ENCODE data around the gene TMEM151B.

TMEM151B gene

GRCh38 chr6:44233567-44234100, 36.6 kb upstream of the TMEM151B start:
- DNase-seq = no peak

DNA sequence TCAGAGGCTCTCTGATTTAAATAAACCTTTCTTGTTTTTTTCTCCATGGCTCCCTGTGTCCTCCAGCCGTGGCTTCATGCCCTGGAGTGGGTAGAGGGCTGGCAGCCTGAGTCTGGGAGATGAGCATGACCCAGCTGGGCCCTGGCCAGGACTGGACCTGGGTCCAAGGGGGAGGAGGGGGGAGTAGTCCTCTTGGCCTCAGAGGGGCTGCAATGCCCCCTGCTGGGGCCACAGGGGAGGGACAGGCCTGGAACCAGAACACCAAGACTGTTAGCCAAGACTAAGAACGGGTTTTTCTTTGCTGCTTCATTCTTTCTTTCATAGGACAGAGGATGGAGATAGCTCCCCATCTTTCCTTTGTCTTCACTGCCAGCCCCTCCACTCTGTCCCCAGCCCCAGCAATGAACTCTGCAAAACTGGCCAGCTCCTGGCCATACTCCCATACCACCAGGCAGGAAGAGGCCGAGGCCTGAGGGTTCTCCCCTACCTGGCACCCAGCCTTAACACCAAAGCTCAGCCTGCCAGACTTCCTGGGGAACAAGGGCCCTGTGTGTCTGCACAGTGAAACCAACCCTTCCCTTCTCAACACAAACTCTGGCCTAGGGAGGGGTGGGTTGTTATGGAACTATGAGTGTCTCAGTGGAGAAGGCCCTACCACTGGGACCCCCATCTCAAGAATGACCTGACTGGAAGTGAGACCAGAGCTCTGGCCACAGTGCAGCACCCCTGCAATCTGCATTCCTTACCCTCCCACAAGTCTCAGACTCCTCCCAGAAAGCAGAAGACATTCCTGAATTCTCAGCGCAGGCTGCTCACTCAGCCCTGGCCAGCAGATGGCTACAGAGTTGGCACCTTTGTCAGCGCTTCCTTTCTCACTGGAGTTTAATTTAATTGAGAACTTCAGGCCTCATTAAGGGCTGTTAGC, 35.9 kb upstream of the TMEM151B start:
- DNase-seq = no peak

GRCh38 chr6:44235269-44235668, 35.0 kb upstream of the TMEM151B start:
- no peak for DNase-seq

DNA sequence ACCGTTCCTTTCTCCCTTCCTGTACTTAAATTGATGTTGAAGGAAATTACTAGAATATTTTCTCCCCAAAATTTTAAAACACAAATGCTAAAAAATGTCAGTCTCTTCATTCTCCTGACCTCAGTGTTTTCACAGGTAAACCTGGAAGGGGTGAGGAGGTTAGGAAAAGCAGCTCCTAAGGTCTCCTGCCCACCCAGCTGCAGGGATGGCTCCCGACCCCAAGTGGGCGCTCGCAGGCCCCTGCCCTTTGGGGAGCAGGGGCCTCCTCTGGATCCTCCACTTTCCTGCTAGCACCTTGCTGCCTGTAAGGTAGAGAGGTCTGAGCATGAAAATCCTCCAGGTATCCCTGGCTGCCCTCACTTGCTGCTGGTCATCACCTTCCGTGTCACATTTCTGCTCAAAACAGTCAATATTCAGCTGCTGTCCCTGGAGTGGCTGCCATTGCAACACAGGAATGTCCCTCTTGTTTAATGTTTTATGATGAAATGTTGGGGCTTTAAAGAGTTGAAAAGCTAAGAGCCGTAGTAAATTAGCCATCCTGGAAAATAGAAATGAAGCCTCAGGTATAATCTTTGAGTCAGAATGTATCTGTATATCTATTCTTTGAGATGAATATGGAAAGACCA, 34.2 kb upstream of the TMEM151B start:
- DNase-seq = no peak

DNA sequence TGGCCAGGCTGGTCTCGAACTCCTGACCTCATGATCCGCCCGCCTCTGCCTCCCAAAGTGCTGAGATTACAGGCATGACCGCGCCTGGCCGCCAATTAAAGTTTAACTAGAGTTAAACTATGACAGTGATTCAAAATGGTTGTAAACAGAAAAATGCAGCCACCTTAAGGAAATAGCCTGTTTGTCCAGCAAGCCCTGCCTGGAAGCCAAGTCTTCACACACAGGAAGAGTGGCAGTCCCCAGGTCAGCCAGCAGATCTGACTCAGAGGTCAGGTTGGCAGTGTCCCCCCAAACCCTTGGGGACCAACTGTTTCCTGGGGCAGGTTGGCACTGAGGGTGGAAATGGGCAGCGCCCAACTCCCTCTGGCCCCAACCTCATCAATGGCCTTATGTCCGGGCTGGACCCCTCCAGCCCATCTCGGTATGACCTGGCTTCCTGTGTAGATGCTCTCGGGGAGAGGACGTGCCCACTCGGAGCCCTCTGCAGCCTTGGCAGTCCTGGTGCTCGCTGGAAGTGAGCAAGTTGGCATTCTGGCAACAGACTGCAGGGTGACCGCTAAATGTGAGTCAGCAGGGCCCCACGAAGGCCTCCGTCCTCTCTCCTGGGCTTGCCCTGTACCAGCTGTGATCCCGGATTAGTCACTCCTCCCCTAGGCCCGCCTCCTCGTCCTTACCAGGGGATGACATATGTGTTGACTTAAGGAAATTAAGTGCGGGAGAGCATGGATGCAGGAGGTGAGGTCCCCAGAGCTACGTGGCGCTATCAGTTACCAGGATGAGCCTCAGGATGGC, 33.0 kb upstream of the TMEM151B start:
- peak; percentile 72 for DNase-seq

- no peak for DNase-seq
Measured at GRCh38 chr6:44237813-44238433, 32.3 kb upstream of the TMEM151B start.

- DNase-seq = no peak
Measured at GRCh38 chr6:44238687-44239350, 31.4 kb upstream of the TMEM151B start.

DNA sequence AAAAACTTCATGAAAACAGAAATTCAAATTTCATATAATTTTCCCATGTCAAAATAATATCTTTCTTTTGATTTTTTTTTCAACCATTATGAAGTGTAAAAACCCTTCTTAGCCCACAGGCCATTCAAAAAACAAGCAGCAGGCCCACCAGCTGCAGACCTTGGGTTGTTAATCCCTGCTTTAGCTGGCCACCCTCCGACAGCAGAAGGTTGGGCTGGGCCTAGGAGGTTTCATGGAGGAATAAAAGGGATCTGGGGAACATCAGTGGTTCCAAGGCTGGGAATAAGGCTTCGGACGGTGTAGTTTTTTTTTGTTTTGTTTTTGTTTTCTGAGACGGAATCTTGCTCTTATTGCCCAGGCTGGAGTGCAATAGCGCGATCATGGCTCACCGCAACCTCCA, 26.9 kb upstream of the TMEM151B start:
- DNase-seq = no peak

DNA sequence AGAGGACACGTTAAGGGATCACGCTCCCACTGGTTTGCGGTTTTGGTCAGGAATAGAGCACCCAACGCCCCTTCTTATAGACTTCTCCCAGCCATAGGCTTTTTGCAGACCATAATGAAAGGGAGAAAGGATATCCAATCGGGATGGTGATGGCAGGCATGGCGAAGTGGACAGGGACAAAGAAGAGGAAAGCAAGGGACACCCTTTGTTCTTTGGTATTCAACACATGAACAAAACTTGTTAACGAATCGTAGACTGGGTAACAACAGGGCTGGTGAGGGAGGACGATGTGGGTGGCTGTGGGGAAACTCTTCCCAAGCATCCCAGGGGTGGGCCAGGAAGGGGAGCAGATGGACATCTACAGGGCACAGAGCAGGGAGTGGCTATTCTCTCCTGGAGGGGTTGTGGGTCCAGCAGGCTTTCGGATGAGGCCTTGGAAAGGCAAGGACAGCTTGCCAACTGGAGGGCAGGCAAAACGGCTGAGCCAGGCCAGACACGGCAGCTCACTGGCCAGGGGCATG, 24.8 kb upstream of the TMEM151B start:
- no peak for DNase-seq

- DNase-seq = peak; percentile 66
Measured at GRCh38 chr6:44245912-44246662, 24.2 kb upstream of the TMEM151B start.

DNA sequence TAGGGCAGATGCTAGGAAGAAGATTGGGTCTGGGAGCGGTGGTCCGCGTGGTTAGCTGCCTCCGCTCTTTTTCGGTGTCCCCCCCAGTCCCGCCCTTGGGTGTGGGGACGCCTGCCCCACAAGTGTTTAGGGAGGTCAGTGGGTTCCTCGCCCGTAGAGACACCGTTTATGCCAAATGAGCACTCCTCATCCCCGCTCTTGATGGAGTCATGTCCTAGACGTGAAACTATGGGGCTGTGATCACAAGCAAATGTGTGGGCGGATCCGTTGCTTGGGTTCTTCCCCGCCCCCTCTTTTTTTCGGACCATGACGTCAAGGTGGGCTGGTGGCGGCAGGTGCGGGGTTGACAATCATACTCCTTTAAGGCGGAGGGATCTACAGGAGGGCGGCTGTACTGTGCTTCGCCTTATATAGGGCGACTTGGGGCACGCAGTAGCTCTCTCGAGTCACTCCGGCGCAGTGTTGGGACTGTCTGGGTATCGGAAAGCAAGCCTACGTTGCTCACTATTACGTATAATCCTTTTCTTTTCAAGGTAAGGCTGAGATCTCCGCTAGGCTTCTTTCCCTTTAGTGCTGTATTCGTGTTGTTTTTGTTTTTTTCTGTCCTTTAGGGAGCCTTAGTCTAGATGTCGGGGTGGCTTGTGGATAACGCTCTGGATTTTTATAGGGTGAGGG, 23.4 kb upstream of the TMEM151B start, which contains the start of gene HSP90AB1:
Gene HSP90AB1, plus strand, starts transcription at position 439 of the 675 bp plus-strand sequence. CDS start 1,529 bp downstream, outside the sequence.
- DNase-seq = peak; percentile 84

DNA sequence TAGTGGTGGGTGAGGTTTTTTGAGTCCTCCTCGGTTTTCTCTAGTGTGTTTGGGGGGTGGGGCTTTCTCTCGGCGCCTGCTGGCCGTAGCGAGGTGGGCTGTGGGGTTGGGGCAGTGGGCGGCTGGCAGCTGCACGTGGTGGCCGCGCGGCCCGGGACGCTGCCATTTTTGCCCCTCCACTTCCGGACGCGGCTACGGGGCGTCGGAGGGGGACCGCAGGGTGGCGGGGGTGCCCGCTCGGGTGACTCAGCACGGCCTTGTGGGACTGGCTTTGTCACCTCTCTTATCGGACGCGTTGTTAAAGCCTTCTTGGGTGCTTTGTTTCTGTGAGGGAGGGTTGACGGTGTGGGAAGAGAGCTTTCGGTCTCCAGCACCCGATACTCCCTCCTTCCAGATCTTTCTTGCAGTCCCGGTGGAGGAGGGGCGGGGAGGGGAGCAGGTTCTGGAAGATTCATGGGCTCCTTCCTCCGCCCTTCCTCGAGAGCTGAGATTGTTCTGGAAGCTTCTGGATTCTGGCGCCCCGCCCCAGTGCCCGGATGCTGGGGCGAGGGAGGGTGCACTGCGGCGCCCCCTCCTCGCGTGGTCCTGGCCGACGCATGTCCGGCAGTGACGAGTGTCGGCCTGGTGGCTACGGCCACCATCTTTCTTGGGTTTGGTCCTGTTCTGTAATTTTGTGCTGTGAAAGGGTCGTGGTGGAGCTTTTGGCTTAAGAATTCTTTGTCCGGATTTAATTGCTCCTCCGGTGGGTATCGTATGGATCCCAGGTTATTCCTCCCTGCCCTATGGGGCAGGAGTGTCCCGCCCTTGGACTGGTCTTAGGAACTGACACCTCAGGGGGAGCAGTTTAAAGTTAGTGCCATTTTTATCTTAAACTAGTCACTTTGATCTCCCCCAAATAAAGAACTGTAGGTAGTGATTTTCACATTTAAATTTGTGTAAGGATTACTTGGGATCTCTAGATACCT, 22.6 kb upstream of the TMEM151B start:
- no peak for DNase-seq

- no peak for DNase-seq
Measured at GRCh38 chr6:44248579-44248978, 21.7 kb upstream of the TMEM151B start.

GRCh38 chr6:44249082-44249748, 21.0 kb upstream of the TMEM151B start:
- no peak for DNase-seq

DNA sequence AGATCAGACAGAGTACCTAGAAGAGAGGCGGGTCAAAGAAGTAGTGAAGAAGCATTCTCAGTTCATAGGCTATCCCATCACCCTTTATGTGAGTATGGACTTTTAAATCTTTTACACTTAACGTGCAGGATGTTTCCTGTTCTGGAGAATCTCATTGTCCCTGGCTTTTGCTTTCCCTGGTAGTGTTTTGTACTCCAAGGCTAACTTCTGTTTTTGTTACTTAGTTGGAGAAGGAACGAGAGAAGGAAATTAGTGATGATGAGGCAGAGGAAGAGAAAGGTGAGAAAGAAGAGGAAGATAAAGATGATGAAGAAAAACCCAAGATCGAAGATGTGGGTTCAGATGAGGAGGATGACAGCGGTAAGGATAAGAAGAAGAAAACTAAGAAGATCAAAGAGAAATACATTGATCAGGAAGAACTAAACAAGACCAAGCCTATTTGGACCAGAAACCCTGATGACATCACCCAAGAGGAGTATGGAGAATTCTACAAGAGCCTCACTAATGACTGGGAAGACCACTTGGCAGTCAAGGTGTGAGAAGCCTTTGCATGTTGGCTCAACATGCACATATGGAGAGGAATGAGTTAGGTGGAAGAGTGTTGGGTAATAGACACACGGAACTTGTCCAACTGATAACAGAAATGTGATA, 20.1 kb upstream of the TMEM151B start:
- DNase-seq = no peak

- DNase-seq = no peak
Measured at GRCh38 chr6:44250718-44251123, 19.5 kb upstream of the TMEM151B start.

DNA sequence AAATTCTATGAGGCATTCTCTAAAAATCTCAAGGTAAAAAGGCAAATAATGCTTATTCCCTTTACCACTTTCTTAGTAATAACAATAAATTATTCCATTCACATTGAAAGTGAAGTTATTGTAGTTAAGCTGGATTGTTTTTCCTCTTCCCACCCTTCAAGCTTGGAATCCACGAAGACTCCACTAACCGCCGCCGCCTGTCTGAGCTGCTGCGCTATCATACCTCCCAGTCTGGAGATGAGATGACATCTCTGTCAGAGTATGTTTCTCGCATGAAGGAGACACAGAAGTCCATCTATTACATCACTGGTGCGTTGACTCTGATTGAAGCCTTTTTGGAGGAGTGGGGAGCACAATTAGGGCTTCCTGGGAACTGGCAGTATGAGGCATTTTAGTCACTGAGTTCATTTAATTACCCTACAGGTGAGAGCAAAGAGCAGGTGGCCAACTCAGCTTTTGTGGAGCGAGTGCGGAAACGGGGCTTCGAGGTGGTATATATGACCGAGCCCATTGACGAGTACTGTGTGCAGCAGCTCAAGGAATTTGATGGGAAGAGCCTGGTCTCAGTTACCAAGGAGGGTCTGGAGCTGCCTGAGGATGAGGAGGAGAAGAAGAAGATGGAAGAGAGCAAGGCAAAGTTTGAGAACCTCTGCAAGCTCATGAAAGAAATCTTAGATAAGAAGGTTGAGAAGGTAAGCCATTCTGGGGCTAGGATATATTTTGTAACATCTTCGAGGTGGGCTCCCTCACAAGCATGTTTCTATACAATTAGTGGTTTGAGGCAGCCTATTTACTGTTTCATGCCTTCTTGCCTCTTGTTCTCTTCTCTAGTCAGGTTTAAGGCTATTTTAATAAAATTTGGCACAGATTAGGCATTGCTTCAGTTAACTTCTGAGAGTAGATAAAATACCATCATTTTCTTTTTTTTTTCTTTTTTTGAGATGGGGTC, 18.4 kb upstream of the TMEM151B start:
- DNase-seq = no peak
